Neural progenitor cell (in vitro differentiated cells): ENCODE results near the gene ESF1.

Source experiments
- CTCF ChIP-seq: fragments of 200-600 bp; sonication (generic); IDR thresholded peaks from 2 replicates; pipeline ENCODE4 v1.5.1; 2017; ENCODE audit warnings: antibody characterized with exemption, mild to moderate bottlenecking
- EZH2phosphoT487 ChIP-seq: fragments of 200-600 bp; sonication (generic); IDR thresholded peaks from 2 replicates; pipeline ENCODE4 v1.6.1; 2017; ENCODE audit warnings: antibody characterized with exemption

GRCh38 chr20:13788167-13788834, 3.6 kb upstream of the ESF1 start:
- TF ChIP-seq EZH2phosphoT487: no peak
- TF ChIP-seq CTCF: peak; percentile 65
